KMS-11 (cell line): ENCODE results near the gene QSER1.

Experiments used
- H2AFZ ChIP-seq: fragments of 200-600 bp; sonication (generic); 2 replicates; pipeline ENCODE4 v1.6.1; 2016; ENCODE audit warnings: antibody characterized with exemption, mixed run types, low read depth
- H3K27ac ChIP-seq: fragments of 200-600 bp; sonication (generic); 2 replicates; pipeline ENCODE4 v1.6.1; 2016; ENCODE audit warnings: mild to moderate bottlenecking, mixed run types
- H3K27me3 ChIP-seq: fragments of 200-600 bp; sonication (generic); 2 replicates; pipeline ENCODE4 v1.6.1; 2017; ENCODE audit warnings: mild to moderate bottlenecking, low read depth, mixed run types, moderate library complexity; ENCODE audit not compliant: insufficient read depth
- H3K36me3 ChIP-seq: fragments of 200-600 bp; sonication (generic); 2 replicates; pipeline ENCODE4 v1.6.1; 2017; ENCODE audit warnings: mild to moderate bottlenecking, mixed run types; ENCODE audit not compliant: insufficient read depth
- H3K4me1 ChIP-seq: fragments of 200-600 bp; sonication (generic); 2 replicates; pipeline ENCODE4 v1.6.1; 2016; ENCODE audit warnings: mild to moderate bottlenecking, low read depth, mixed run types; ENCODE audit not compliant: poor library complexity, severe bottlenecking
- H3K4me2 ChIP-seq: fragments of 200-600 bp; sonication (generic); 2 replicates; pipeline ENCODE4 v1.7.0; 2016; ENCODE audit warnings: mild to moderate bottlenecking, mixed run types
- H3K4me3 ChIP-seq: fragments of 200-600 bp; sonication (generic); IDR thresholded peaks from 2 replicates; pipeline ENCODE4 v1.6.1; 2017; ENCODE audit warnings: low read depth, low read length, mixed read lengths; ENCODE audit not compliant: insufficient read depth
- H3K79me2 ChIP-seq: fragments of 200-600 bp; sonication (generic); 2 replicates; pipeline ENCODE4 v1.6.1; 2016; ENCODE audit warnings: low read depth, mixed run types; ENCODE audit not compliant: insufficient read depth
- H3K9ac ChIP-seq: fragments of 200-600 bp; sonication (generic); 2 replicates; pipeline ENCODE4 v1.6.1; 2016; ENCODE audit warnings: mild to moderate bottlenecking, mixed run types
- H4K20me1 ChIP-seq: fragments of 200-600 bp; sonication (generic); 2 replicates; pipeline ENCODE4 v1.6.1; 2016; ENCODE audit warnings: mild to moderate bottlenecking, mixed run types; ENCODE audit not compliant: insufficient read depth
- TF ChIP-seq, protein P1 (sequence below): fragments of 200-600 bp; sonication (generic); conservative IDR thresholded peaks from 2 replicates; pipeline ENCODE4 v1.6.1; 2017; ENCODE audit warnings: low read depth, mild to moderate bottlenecking, antibody characterized with exemption, low read length, moderate library complexity, mixed read lengths

The QSER1 gene

DNA sequence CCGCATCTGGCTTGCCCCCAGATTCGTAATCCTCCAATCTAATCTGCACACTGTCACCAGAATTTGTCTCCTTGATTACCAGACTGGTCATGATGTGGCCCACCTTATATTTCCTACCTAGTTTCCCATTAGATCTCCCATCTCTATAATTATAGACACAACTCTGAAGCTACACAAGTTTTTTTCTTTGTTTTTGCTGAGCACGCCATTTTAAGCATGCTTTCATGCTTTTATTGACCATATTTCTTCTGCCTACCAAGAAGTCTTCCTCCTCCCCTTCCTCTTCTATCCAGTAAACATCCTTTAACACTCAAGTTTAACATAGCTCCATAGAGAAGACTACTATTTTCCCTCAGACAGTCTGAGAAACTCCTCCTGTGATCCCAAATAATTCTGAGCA lies 98.8 kb downstream of the QSER1 start:
- TF ChIP-seq, protein P1, sequence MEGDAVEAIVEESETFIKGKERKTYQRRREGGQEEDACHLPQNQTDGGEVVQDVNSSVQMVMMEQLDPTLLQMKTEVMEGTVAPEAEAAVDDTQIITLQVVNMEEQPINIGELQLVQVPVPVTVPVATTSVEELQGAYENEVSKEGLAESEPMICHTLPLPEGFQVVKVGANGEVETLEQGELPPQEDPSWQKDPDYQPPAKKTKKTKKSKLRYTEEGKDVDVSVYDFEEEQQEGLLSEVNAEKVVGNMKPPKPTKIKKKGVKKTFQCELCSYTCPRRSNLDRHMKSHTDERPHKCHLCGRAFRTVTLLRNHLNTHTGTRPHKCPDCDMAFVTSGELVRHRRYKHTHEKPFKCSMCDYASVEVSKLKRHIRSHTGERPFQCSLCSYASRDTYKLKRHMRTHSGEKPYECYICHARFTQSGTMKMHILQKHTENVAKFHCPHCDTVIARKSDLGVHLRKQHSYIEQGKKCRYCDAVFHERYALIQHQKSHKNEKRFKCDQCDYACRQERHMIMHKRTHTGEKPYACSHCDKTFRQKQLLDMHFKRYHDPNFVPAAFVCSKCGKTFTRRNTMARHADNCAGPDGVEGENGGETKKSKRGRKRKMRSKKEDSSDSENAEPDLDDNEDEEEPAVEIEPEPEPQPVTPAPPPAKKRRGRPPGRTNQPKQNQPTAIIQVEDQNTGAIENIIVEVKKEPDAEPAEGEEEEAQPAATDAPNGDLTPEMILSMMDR: no peak
- Histone ChIP-seq H3K4me1 (no peaks in the 10 kb centered on the region), H2AFZ (no peak overlapping the region), H4K20me1 (no peaks in the 10 kb centered on the region), H3K4me3 (no peak overlapping the region), H3K36me3 (no peaks in the 10 kb centered on the region), H3K79me2 (no peaks in the 10 kb centered on the region), H3K27me3 (no peaks in the 10 kb centered on the region), H3K27ac (no peak overlapping the region), H3K9ac (no peak overlapping the region), H3K4me2 (no peak overlapping the region)

DNA sequence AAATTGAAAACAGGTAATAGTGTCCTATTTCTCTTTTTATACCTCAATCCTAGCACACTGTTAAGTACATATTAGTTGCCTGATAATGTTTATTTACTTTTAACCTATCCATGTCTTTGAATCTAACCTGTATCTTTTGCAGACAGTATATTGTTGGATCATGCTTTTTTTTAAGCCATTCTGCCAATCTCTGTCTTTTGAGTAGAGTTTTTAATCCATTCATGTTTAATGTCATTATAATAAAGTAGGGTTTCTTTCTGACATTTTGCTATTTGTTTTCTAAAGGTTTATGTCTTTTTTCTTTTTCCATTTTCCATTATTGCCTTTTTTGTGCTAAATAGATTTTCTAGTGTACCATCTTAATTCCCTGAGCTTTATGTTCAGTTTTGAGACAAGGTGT lies 99.3 kb downstream of the QSER1 start:
- H4K20me1 ChIP-seq: no peaks in the 10 kb centered on the region
- no peaks in the 10 kb centered on the region for H3K36me3 ChIP-seq
- TF ChIP-seq, protein P1: no peak
- no peak overlapping the region for H3K27ac ChIP-seq
- no peak overlapping the region for H3K4me3 ChIP-seq
- H3K4me1 ChIP-seq: no peaks in the 10 kb centered on the region
- no peaks in the 10 kb centered on the region for H3K27me3 ChIP-seq
- no peak overlapping the region for H2AFZ ChIP-seq
- no peak overlapping the region for H3K9ac ChIP-seq
- H3K4me2 ChIP-seq: no peak overlapping the region
- H3K79me2 ChIP-seq: no peaks in the 10 kb centered on the region

DNA sequence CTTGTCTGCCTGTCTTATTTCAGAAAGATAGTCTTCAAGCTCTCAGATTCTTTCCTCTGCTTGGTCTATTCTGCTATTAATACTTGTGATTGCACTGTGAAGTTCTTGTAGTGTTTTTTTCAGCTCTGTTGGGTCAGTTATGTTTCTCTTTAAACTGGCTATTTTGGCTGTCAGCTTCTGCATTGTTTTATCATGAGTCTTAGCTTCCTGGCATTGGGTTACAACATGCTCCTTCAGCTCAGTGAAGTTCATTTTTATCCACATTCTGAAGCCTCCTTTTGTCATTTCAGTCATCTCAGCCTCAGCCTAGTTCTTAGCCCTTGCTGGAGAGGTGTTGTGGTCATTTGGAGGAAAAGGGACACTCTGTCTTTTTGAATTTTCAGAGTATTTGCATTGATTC lies 107.6 kb downstream of the QSER1 start:
- Histone ChIP-seq H3K4me1 (peaks cover 9% of the 10 kb centered on the region), H3K27me3 (no peaks in the 10 kb centered on the region), H3K4me3 (no peak overlapping the region), H2AFZ (no peak overlapping the region), H3K79me2 (no peaks in the 10 kb centered on the region), H3K9ac (no peak overlapping the region), H3K27ac (no peak overlapping the region), H3K4me2 (no peak overlapping the region), H4K20me1 (no peaks in the 10 kb centered on the region), H3K36me3 (no peaks in the 10 kb centered on the region)
- TF ChIP-seq, protein P1: no peak

DNA sequence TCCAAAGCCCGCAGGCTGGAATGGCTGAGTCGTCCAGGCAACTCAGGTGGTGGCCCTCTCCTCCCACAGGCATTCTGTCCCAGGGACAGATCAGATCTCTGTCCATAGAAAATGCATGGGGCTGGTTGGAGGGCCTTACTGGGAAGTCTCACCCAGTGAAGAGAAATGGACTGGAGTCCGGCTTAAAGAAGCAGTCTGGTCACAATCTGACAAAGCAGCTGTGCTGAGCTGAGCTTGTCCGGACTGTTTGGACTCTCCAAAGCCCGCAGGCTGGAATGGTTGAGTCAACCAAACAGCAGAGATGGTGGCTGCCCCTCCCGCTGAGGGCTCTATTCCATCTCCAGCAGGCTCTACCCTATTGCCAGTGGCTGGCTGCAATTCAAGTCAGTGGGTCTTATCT lies 108.7 kb downstream of the QSER1 start:
- no peaks in the 10 kb centered on the region for H3K79me2 ChIP-seq
- no peaks in the 10 kb centered on the region for H3K27me3 ChIP-seq
- H3K4me2 ChIP-seq: no peak overlapping the region
- TF ChIP-seq, protein P1: no peak
- H3K27ac ChIP-seq: no peak overlapping the region
- no peak overlapping the region for H3K4me3 ChIP-seq
- no peak overlapping the region for H2AFZ ChIP-seq
- no peaks in the 10 kb centered on the region for H3K36me3 ChIP-seq
- peaks cover 9% of the 10 kb centered on the region for H3K4me1 ChIP-seq
- no peaks in the 10 kb centered on the region for H4K20me1 ChIP-seq
- H3K9ac ChIP-seq: no peak overlapping the region
